ENCODE results near the gene NTRK1. TPM values are rescaled to one million over a fixed set of nuclear protein-coding genes. Genes with fewer than 3 reads are reported as not detected.

Gene NTRK1
- total RNA-seq, 1 experiment from 2014 or later = 0.10 TPM

DNA sequence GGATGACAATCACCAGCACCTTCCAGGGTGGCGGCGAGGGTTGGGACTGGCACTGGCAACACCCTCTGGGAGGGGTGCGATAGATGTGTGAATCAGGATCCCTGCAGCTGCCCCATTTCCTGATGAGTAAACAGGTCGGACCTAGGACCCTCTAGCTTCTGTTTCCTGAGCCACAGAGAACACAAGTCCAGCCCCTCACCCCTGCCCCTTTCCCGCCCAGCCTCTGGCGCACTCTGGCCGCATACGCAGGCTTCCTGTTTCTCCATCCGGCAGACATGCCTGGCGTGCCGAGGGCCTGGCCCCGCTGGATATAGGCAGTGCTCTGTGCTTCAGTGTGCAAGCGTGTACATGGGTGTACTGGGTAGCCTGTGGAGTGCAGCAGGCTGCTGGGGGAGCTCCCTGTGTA, 37.5 kb downstream of the NTRK1 start:
- DNase-seq (ENCODE audit: low spot score) = no peak

DNA sequence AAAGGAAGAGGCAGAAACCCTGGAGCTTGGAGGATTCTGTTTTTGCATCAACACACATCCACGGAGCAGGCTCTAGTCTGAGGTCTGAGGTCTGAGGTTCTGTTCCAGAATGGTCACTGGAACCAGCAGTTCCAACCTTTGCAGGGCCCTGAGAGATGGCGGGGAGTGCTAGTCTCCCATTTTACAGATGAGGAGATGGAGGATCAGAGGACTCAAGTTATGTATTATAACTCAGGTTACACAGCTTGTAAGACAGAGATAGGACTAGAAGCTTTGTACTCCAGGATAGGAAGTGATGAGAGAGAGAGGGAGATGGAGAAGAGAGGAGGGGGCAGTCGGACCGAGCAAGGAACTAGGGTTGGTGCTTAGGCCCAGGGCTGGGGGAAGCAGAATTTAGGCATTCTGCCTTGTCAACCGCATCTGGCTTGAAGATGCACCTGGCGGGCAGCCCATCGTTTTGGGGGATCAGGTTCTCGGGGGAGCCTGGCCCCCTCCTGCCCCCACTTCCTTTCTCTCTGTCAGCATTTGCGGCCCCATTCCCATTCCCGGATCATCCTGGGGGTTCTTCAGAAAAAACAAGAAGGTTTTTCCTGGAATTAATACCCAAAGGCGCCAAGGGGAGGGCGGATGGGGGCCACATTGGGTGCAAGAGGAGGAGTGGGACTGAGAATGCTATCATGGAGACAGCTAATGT, 38.5 kb downstream of the NTRK1 start:
- no peak for DNase-seq (ENCODE audit: low spot score)

DNA sequence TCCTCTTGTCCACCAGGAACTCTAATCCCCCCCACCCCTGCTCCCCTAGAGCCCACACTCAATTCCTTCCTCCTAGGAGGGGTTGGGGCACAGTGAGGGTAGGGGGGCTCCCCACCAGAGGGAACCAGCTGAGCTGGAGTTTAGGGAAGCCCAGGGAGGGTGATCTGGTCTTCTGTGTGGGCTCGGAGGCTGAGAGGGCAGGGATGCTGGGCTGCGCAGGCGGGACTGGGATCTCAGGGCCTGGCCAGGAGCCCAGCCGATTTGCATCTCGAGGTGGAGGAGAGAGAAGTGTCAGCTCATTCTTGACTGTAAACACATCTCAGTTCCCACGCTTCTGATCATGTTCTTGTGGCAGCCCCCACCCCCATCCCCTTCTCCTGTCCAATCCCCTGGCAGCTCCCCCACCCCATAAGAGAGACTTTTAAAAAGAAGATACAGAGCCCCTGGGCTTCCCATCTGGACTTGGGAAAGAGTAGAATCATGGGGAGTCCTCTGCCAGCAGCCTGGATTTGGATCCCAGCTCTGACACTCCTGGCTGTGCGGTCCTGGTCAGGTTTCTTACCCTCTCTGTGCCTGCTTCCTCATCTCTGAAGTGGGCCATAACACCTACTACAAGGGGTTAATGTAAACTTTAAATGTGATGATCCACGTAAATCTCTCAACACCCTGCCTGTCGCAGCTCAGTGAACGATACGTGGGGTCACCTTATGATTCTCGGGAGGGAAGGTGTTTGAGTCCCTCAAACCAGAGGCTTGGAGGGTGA, 39.5 kb downstream of the NTRK1 start:
- DNase-seq (ENCODE audit: low spot score) = no peak

DNA sequence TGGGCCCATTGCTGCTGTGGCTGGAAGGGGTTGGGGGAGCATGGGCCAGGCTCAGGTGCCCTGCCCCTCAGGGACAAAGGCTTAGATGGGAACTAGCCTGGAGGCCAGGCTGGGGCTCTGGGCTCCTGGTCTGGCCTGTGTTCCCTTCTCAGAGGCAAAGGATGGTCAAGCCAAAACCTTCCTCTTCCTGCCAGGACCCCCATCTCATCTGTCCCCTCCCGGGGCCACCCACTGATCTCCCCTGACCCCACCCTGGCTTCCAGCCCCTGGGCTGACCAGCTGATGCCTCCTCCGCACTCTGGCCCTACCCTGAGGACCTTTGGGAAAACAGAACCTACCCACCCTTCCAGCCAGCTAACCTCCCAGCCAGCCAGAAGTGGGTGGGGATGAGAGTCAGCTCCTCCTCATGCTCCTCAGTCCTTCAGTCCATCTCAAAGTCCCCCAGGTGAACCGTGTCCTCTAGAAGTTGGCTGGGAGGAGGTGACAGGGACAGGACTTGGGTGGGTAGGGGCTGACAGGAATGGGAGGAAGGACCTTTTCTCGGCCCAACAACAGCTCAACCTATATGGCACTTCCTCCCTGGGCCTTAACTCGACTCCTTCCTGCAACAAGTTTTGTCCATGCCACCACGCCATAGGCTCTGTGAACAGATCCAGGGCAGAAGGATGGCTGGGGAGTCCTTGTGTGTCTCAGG, 40.4 kb downstream of the NTRK1 start:
- no peak for DNase-seq (ENCODE audit: low spot score)

DNA sequence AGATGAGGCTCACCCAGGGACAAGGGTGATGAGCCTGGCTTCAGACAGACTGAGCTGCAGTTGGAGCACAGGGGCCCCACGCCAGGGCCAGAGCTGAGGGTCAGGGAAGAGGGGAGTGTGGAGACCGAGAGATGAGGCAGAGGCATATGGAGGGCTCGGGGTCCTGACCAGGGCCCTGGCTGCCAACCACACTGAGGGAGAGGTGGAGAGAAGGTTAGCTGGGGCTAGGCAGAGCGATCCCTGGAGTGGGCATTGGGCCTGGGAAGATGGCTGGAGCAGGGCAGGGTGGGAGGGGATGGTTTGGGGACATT, 40.9 kb downstream of the NTRK1 start:
- DNase-seq (ENCODE audit: low spot score) = no peak

DNA sequence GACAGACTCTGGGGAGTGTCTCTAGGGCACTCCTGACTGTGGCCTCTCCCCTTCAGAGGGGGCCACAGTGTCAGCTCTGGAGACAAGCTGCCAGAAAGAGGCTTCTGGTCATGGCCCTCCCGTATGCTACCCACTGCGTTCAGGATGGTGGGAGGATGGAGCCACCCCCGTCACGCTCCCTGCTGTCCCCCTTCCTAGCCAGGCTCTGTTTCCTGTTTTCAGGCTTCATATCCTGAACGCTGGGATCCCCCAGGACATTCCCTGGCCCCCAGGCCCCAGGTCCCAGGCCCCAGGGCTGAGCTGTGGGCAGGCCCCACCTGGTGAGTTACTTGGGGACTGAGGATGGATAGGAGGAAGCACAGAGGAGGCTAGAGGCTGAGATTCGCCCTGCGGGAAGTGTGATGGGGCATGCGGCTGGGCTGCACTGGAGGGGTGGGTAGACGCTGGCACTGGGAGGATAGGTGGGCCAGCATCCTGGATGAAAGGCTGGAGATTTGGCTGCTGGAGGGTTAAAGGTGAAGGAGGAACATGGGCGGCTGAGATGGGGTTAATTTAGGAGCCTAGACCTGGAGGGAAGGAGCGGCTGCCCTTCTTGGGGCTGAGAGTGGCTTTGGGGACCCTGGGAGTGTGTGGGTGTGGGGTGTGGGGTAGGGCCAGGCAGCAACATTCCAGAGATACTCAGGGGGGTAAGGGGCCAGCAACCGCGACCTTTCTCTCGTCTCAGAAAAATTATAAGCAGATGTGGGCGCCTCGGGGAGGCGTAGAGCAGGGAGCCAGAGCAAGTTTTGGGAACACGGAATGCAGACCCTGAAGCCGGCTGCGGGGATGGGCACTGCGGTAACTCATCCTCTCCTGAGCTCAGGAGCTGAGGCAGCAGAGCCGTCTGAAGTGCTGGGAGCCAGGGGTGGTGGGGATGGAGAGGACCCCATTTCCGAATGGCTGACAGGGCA, 41.6 kb downstream of the NTRK1 start:
- DNase-seq (ENCODE audit: low spot score) = no peak

DNA sequence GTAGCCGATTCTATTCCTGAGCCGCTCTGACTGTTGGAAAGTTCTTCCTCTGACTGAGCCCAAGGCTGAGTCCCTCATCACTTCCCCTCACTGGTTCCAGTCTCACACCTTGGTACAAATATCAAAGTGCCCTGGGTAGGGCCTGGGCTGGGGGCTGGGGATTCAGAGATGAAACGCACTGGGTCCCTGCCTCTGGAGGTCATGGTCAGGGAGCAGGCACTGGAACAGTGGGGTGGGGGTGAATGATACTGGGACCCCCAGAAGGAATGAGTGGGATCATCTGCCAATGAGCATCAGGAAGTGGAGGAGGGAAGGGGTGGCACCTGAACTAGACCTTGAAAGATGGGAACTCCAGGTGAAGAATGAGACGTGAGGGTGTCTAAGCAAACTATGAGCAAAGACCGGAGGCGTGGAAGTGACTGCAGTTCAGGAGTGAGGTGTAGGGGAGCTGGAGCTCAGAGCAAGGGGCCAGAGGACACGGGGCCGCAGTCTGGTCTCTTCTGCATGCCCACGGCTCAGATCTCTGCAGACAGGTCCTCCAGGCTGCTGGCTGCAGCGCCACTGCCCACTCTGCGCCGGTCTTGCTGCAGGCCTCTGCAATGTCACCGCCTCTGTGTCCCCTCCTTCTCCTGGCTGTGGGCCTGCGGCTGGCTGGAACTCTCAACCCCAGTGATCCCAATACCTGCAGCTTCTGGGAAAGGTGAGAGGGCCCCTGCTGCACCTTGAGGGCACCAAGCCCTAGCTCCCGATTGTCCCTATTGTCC, 42.8 kb downstream of the NTRK1 start:
- DNase-seq (ENCODE audit: low spot score) = no peak

DNA sequence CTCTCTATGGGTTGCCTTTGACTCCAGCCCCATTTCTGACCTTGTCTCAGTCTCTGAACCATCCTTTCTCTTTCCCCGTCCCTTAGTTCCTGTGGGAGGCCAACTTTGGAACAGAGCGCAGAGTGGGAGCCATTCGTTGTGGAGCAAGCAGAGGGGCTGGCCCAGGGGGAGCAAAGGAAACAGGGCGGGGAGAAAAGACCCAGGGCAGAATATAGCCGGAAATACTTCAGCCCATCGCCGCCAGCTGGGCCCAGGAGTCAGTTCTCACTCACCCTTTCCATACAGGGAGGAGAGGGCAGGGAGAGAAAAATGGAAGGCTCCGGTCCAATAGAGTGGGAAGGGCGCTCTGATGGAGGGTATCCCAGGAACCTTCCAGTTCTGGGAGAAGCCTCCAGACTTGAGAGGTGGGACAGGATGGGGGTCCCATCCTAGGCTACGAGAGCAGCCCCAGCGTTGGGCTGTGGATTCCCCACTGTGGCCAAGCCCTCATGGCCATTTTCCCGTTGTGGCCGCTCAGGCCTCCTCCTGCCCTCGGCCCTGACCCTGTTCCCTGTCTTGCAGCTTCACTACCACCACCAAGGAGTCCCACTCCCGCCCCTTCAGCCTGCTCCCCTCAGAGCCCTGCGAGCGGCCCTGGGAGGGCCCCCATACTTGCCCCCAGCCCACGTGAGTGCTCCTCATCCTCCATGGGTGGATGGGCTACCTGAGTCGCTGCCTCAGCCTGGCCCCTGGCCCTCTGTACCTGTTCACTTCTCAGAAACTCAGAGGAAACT, 43.7 kb downstream of the NTRK1 start:
- no peak for DNase-seq (ENCODE audit: low spot score)

DNA sequence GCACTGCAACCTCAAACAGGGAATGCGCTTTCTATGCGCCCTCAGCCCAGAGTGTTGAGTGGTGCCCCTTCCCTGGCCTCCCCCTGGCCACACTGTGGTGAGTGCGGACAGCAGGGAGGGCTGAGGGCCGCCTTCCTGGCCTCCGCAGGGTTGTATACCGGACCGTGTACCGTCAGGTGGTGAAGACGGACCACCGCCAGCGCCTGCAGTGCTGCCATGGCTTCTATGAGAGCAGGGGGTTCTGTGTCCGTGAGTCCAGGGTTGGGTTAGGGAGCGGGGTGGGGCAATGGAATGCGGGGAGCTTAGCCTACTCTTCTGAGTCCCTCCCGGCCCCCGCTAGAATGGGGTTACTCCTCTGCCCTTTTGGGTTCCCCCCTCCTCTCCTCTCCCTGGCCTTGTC, 44.5 kb downstream of the NTRK1 start:
- DNase-seq (ENCODE audit: low spot score) = no peak

DNA sequence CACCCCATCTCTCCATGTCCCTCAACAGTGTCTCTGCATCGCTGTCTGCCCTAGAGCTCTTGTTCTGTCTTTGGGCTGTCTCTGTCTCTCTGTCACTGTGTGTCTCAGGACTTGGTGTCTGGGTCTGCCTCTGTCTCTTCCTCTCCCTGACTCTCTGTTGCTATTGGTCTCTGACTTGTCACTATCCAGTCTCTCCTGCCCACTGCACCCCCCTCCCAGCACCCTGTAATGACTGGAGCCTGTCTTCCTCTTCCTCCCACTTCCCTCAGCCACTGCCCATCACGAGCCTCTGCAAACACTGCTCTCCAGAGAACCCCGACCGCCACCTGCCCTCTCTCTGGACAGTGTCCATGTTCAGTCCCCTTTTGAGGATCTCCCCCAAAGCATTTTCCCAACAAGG, 45.0 kb downstream of the NTRK1 start:
- DNase-seq (ENCODE audit: low spot score) = no peak

DNA sequence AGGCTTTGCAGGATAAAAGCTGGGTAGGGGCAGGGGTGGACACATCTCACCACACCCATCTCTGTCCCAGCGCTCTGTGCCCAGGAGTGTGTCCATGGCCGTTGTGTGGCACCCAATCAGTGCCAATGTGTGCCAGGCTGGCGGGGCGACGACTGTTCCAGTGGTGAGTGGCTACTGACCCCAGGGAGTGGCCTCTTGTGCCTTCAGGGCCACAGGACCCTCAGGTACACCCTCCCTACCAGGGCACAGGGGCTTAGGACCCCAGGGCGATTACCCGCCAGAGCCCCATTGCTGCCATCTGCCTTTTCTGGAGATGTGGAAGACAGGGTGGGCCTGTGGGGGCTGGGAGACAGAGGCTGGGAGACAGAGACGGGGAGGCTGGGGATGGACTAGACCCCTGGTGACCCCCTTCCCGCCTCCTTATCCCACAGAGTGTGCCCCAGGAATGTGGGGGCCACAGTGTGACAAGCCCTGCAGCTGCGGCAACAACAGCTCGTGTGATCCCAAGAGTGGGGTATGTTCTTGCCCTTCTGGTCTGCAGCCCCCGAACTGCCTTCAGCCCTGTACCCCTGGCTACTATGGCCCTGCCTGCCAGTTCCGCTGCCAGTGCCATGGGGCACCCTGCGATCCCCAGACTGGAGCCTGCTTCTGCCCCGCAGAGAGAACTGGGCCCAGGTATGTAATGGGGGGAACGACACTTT, 45.7 kb downstream of the NTRK1 start:
- DNase-seq (ENCODE audit: low spot score) = no peak

DNA sequence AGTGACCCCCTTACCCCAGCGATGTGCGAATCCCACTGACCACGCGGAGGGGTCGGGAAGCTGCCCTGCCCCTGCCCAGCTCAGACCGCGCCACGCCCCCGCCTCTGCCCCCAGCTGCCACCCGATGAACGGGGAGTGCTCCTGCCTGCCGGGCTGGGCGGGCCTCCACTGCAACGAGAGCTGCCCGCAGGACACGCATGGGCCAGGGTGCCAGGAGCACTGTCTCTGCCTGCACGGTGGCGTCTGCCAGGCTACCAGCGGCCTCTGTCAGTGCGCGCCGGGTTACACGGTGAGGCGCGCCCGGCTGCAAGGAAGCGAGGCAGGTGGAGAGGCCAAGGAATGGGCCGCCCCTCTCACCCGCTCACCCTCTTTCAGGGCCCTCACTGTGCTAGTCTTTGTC, 47.9 kb downstream of the NTRK1 start:
- no peak for DNase-seq (ENCODE audit: low spot score)

DNA sequence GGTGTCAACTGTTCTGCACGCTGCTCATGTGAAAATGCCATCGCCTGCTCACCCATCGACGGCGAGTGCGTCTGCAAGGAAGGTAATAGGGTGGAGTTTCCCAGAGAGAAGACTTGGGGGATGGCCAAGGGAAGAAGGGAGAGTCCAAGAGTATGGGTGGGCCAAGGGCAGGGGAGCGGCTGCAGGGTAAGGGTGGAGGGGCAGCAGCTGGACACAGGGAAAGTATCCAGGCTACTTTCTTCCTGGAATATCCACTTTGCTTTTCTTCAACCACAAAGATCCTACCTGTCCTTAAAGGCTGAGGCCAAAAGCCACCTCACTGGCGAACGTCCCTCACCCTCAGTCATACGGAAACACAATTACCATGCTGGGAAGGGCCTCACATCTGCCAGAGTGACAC, 48.3 kb downstream of the NTRK1 start:
- DNase-seq (ENCODE audit: low spot score) = no peak

DNA sequence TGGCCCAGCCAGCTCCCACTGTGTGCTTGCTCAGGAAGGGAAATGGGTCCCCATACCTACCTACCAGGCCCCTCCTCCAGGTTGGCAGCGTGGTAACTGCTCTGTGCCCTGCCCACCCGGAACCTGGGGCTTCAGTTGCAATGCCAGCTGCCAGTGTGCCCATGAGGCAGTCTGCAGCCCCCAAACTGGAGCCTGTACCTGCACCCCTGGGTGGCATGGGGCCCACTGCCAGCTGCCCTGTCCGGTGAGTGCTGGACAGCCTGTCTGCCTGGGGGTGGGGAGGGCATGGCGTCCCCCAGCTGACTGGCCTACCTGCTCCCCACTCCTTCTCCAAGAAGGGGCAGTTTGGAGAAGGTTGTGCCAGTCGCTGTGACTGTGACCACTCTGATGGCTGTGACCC, 49.0 kb downstream of the NTRK1 start:
- DNase-seq (ENCODE audit: low spot score) = no peak

DNA sequence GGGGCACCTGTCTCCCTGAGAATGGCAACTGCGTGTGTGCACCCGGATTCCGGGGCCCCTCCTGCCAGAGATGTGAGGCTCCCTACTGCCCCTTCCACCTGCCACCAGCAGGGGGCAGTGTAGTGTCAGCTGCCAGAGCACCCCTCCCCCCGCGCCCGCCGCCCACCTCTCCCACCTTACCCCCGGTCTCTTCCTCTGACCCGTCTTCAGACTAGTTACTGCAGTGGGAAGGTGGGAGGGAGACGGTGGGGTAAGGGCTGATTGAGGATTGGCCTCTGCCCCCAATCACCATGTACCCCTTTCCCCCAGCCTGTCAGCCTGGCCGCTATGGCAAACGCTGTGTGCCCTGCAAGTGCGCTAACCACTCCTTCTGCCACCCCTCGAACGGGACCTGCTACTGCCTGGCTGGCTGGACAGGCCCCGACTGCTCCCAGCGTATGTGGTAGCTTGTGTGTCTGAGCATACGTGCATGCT, 49.7 kb downstream of the NTRK1 start:
- DNase-seq (ENCODE audit: low spot score) = no peak

DNA sequence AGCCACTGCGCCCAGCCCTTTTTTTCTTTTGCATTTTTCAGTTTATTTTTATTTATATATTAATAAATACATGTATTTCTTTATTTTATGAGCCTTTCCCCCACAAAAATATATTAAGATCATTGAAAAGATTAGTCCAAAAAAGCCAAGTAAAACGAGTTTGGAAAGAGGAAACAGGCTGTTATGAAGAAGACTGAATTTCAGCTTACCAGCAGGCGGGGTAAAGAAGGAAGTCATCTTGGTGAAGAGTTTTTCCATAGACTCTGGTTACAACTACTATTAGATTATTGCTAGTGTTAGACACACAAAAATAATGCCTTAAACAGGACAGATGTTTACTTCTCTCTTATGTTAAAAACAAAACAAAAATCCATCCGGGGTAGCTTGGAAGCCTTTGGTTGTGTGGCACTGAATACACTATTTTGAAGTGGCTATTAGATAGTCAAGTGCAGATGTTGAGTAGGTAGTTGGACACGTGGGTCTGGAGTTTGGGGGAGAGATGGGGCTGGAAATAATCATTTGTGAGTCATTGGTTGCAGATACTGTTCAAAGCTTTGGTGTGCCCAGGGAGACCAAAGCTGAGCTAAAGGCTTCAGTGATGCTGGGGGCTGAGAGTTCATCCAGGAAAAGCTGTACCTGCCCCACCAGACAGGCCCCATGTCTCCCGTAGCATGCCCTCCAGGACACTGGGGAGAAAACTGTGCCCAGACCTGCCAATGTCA, 51.1 kb downstream of the NTRK1 start:
- DNase-seq (ENCODE audit: low spot score) = no peak

DNA sequence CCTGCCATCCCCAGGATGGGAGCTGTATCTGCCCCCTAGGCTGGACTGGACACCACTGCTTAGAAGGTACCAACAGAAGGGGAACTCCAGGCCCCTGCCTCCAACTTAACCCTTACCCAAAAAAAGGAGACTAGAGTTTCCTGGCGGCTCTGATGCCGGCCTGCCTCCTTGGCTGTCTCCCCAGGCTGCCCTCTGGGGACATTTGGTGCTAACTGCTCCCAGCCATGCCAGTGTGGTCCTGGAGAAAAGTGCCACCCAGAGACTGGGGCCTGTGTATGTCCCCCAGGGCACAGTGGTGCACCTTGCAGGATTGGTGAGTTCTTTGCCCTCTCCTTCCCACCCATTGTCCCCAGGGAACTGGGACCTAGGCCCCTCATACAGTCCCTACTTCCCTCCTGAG, 51.6 kb downstream of the NTRK1 start:
- no peak for DNase-seq (ENCODE audit: low spot score)

DNA sequence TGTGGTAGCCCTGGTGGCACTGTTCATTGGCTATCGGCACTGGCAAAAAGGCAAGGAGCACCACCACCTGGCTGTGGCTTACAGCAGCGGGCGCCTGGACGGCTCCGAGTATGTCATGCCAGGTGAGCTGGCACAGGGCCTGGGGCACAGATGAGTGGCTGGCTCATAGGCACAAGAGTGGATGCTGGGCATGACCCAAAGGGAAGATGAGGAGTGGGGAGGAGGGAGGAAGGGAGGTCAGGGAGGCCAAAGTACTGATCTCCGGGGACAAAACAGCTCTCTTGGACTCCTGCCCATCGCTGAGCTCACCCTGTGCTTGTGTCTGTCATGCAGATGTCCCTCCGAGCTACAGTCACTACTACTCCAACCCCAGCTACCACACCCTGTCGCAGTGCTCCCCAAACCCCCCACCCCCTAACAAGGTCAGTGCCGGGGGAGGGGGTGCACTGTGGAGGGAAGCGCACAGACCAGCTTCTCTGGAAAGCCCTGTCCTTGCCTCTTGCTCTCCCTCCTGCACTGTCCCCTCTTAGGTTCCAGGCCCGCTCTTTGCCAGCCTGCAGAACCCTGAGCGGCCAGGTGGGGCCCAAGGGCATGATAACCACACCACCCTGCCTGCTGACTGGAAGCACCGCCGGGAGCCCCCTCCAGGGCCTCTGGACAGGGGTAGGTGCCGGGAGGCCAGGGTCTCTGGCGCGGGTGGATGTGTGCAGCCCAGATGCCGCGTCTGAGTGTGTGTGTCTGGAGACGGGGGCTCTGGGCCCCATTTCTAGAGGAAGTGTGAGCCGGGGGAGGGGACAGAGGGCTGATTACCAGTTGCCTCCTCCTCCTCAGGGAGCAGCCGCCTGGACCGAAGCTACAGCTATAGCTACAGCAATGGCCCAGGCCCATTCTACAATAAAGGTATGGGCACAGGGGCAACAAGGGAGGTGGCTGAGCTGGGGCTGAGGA, 52.5 kb downstream of the NTRK1 start:
- DNase-seq (ENCODE audit: low spot score) = no peak
